Endothelial cell of umbilical vein (primary cell): ENCODE measurements around the gene GPR108.

ENCODE experiments used
- POLR2A ChIP-seq: IDR thresholded peaks from 2 replicates; pipeline ENCODE4 v1.6.1; 2012; ENCODE audit warnings: low read depth, mild to moderate bottlenecking, control low read depth, low read length
- TF ChIP-seq, protein P1 (sequence below), 2 donors: IDR thresholded peaks; 1 replicate in 1 of 2; 2 replicates in 1 of 2; pipeline ENCODE4 v1.5.1; 2011; ENCODE audit warnings: low read length in 2 of 2, mild to moderate bottlenecking in 2 of 2, moderate library complexity in 2 of 2, control low read depth in 1 of 2, inconsistent platforms in 1 of 2, low read depth in 1 of 2; ENCODE audit not compliant: insufficient read depth in 1 of 2; ENCODE audit errors: extremely low read depth in 1 of 2

DNA sequence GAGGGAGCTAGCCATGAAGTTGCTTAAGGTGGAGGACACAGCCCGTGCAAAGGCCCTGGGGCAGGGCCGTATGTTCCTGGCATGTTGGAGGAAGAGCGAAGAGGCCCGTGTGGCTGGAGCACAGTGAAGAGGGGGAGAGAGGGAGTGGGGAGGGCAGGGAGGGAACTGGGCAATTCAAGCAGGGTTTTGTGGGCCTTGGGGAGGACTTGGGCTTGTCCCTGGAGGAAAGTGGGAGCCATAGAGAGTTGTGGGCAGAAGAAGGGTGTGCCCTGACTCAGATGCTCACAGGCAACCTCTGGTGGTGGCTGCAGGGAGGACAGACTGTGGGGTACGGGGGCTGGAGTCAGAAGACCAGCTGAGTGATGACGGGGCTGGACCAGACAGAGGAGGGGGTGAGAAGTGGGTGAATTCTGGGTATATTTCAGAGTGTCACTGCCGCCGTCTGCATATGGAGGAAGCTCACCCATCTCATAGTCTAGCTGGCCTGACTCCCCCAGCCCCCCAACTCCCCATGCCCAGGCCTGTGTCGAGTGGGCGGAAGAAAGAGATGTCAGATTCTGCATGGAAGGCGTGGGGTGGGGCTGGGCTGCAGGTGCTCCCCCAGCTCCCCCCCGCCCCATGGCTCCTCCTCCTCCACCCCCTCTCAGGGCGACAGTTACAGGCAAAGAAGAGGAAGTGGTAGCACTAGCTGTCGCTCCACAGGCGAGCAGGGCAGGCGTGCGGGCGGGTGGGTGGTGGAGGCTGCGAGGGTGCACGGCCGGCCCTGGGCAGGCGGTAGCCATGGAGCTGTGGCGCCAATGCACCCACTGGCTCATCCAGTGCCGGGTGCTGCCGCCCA lies 34.9 kb upstream of the GPR108 start, which contains the start of gene VAV1:
- TF ChIP-seq, protein P1, sequence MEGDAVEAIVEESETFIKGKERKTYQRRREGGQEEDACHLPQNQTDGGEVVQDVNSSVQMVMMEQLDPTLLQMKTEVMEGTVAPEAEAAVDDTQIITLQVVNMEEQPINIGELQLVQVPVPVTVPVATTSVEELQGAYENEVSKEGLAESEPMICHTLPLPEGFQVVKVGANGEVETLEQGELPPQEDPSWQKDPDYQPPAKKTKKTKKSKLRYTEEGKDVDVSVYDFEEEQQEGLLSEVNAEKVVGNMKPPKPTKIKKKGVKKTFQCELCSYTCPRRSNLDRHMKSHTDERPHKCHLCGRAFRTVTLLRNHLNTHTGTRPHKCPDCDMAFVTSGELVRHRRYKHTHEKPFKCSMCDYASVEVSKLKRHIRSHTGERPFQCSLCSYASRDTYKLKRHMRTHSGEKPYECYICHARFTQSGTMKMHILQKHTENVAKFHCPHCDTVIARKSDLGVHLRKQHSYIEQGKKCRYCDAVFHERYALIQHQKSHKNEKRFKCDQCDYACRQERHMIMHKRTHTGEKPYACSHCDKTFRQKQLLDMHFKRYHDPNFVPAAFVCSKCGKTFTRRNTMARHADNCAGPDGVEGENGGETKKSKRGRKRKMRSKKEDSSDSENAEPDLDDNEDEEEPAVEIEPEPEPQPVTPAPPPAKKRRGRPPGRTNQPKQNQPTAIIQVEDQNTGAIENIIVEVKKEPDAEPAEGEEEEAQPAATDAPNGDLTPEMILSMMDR (IDR thresholded peaks at IDR 0.05; ENCODE audit: extremely low read depth in 1 of 2, insufficient read depth in 1 of 2, low read depth in 1 of 2, low read length in 2 of 2) = no peak
- no peak for TF ChIP-seq POLR2A
